HG03457 (cell line): ENCODE data around the gene GDF2.

Experiments used
- ATAC-seq: cut with Tn5 transposase; IDR thresholded peaks from one replicate; pipeline ENCODE4 v1.9.1; 2021; ENCODE audit warnings: moderate number of reproducible peaks; ENCODE audit not compliant: unreplicated experiment

GDF2 gene

GRCh38 chr10:47331954-47332353 lies 9.7 kb downstream of the GDF2 start:
- ATAC-seq = no peak

- no peak for ATAC-seq
These were observed 10.1 kb downstream of the GDF2 start for GRCh38 chr10:47332371-47332770.

GRCh38 chr10:47332946-47333345 lies 10.7 kb downstream of the GDF2 start:
- ATAC-seq = no peak

- no peak for ATAC-seq
These were observed 11.3 kb downstream of the GDF2 start for GRCh38 chr10:47333532-47333931.

- ATAC-seq = no peak
These were observed 12.4 kb downstream of the GDF2 start for GRCh38 chr10:47334466-47335295.

- ATAC-seq = no peak
These were observed 13.7 kb downstream of the GDF2 start for GRCh38 chr10:47335906-47336305.

GRCh38 chr10:47336387-47337134 lies 14.3 kb downstream of the GDF2 start:
- ATAC-seq = no peak

GRCh38 chr10:47337310-47337709 lies 15.1 kb downstream of the GDF2 start:
- ATAC-seq = no peak

GRCh38 chr10:47339186-47339735 lies 17.0 kb downstream of the GDF2 start:
- ATAC-seq = no peak

- no peak for ATAC-seq
These were observed 17.7 kb downstream of the GDF2 start for GRCh38 chr10:47339759-47340607.

GRCh38 chr10:47340608-47341170 lies 18.4 kb downstream of the GDF2 start:
- no peak for ATAC-seq

- no peak for ATAC-seq
These were observed 23.0 kb downstream of the GDF2 start for GRCh38 chr10:47344996-47345870.

GRCh38 chr10:47346581-47347302 lies 24.5 kb downstream of the GDF2 start:
- no peak for ATAC-seq

GRCh38 chr10:47347303-47347675 lies 25.0 kb downstream of the GDF2 start:
- ATAC-seq = no peak

GRCh38 chr10:47348138-47348651 lies 25.9 kb downstream of the GDF2 start, which contains the start of gene RBP3:
TSS of gene RBP3 (plus strand) at chr10:47348363. CDS start at chr10:47348485, 122 bp downstream.
- no peak for ATAC-seq

GRCh38 chr10:47348661-47349470 lies 26.6 kb downstream of the GDF2 start:
- ATAC-seq = no peak

- no peak for ATAC-seq
These were observed 27.3 kb downstream of the GDF2 start for GRCh38 chr10:47349516-47349915.

- no peak for ATAC-seq
These were observed 27.7 kb downstream of the GDF2 start for GRCh38 chr10:47349941-47350371.
